GM12875 (cell line): ENCODE data around the gene ETV4.

Source experiments
- H3K4me3 ChIP-seq: one replicate; pipeline ENCODE4 v1.5.1; 2011; ENCODE audit warnings: low read depth, low read length, control low read depth
- CTCF ChIP-seq: IDR thresholded peaks from 2 replicates; pipeline ENCODE4 v1.5.1; 2011; ENCODE audit warnings: low read depth, mild to moderate bottlenecking, control low read depth, inconsistent platforms, low read length, moderate library complexity, borderline replicate concordance; ENCODE audit not compliant: insufficient read depth

ETV4 gene

GRCh38 chr17:43560461-43561427 is 14.6 kb upstream of the ETV4 start:
- TF ChIP-seq CTCF, result no peak
- no peak overlapping the region for H3K4me3 ChIP-seq

- no peak for TF ChIP-seq CTCF
- no peak overlapping the region for H3K4me3 ChIP-seq
Observed at GRCh38 chr17:43559161-43559816, 13.1 kb upstream of the ETV4 start.

GRCh38 chr17:43558805-43559160 is 12.6 kb upstream of the ETV4 start:
- no peak for TF ChIP-seq CTCF

GRCh38 chr17:43556292-43556691 is 10.2 kb upstream of the ETV4 start:
- H3K4me3 ChIP-seq, result no peak overlapping the region

More at GRCh38 chr17:43558805-43559160, 12.6 kb upstream of the ETV4 start:
- no peak overlapping the region for H3K4me3 ChIP-seq

GRCh38 chr17:43554857-43555256 is 8.7 kb upstream of the ETV4 start:
- TF ChIP-seq CTCF, result no peak
- no peak overlapping the region for H3K4me3 ChIP-seq

More at GRCh38 chr17:43556292-43556691, 10.2 kb upstream of the ETV4 start:
- TF ChIP-seq CTCF, result no peak

- TF ChIP-seq CTCF, result no peak
- no peak overlapping the region for H3K4me3 ChIP-seq
Observed at GRCh38 chr17:43553573-43553972, 7.4 kb upstream of the ETV4 start.
